Mesenchymal stem cell (in vitro differentiated cells and primary cell): ENCODE results near the gene PIGP.
"Not testable (repeated sequence)": the region's sequence is repeated elsewhere in the genome, so short reads cannot be mapped to it uniquely, and the experiment has no call there.

Experiments used
- DNase-seq: peaks from one replicate; pipeline ENCODE4 v3.0.0-alpha.2; 2013
- H2AFZ ChIP-seq: one replicate; pipeline ENCODE4 v1.6.1; 2013; ENCODE audit warnings: low read depth, mild to moderate bottlenecking, control low read depth, inconsistent platforms, low read length, moderate library complexity
- H2AK5ac ChIP-seq: 2 replicates; pipeline ENCODE4 v1.6.1; 2013; ENCODE audit warnings: low read length, moderate library complexity, mild to moderate bottlenecking, inconsistent platforms; ENCODE audit not compliant: severe bottlenecking
- H2BK120ac ChIP-seq: one replicate; pipeline ENCODE4 v1.6.1; 2013; ENCODE audit warnings: low read depth, mild to moderate bottlenecking, inconsistent platforms, low read length, moderate library complexity
- H2BK12ac ChIP-seq, 2 experiments: one replicate each; pipeline ENCODE4 v1.6.1; 2013; ENCODE audit warnings: inconsistent platforms in 2 of 2, low read length in 2 of 2, mild to moderate bottlenecking in 2 of 2, moderate library complexity in 2 of 2, control low read depth in 1 of 2
- H2BK15ac ChIP-seq: one replicate; pipeline ENCODE4 v1.6.1; 2013; ENCODE audit warnings: mild to moderate bottlenecking, low read depth, inconsistent platforms; ENCODE audit not compliant: poor library complexity, severe bottlenecking
- H2BK5ac ChIP-seq: 2 replicates; pipeline ENCODE4 v1.6.1; 2013; ENCODE audit warnings: low read depth, mild to moderate bottlenecking, low read length, control low read depth, inconsistent platforms; ENCODE audit not compliant: poor library complexity, severe bottlenecking
- H3K14ac ChIP-seq, 2 experiments: one replicate each; pipeline ENCODE4 v1.6.1; 2013; ENCODE audit warnings: inconsistent platforms in 2 of 2, low read length in 2 of 2, control low read depth in 1 of 2, mild to moderate bottlenecking in 1 of 2, moderate library complexity in 1 of 2
- H3K18ac ChIP-seq, 2 experiments: one replicate each; pipeline ENCODE4 v1.6.1; 2013; ENCODE audit warnings: inconsistent platforms in 2 of 2, low read length in 2 of 2, control low read depth in 1 of 2, low read depth in 1 of 2, mild to moderate bottlenecking in 1 of 2
- H3K23ac ChIP-seq, 2 experiments: one replicate each; pipeline ENCODE4 v1.6.1; 2013; ENCODE audit warnings: inconsistent platforms in 2 of 2, low read length in 2 of 2, mild to moderate bottlenecking in 2 of 2, moderate library complexity in 2 of 2, control low read depth in 1 of 2
- H3K27ac ChIP-seq: 2 replicates; pipeline ENCODE4 v1.5.1; 2013; ENCODE audit warnings: mild to moderate bottlenecking, moderate library complexity, low read length, control low read depth, inconsistent platforms; ENCODE audit not compliant: poor library complexity, severe bottlenecking
- H3K27me3 ChIP-seq, 2 experiments: 2 replicates each; pipeline versions ENCODE4 v1.6.1 to v1.7.0; 2013; ENCODE audit warnings: low read length in 2 of 2, mild to moderate bottlenecking in 2 of 2, moderate library complexity in 2 of 2, control low read depth in 1 of 2, inconsistent platforms in 1 of 2; ENCODE audit not compliant: control insufficient read depth in 1 of 2, insufficient read depth in 1 of 2
- H3K36me3 ChIP-seq, 2 experiments: 2 replicates each; pipeline versions ENCODE4 v1.6.1 to v1.7.0; 2013; ENCODE audit warnings: low read length in 2 of 2, control low read depth in 1 of 2, inconsistent platforms in 1 of 2, low read depth in 1 of 2, mild to moderate bottlenecking in 1 of 2; ENCODE audit not compliant: insufficient read depth in 2 of 2, control insufficient read depth in 1 of 2
- H3K4ac ChIP-seq, 2 experiments: one replicate each; pipeline ENCODE4 v1.6.1; 2013; ENCODE audit warnings: inconsistent platforms in 2 of 2, low read length in 2 of 2, mild to moderate bottlenecking in 2 of 2, moderate library complexity in 2 of 2, control low read depth in 1 of 2, low read depth in 1 of 2
- H3K4me1 ChIP-seq: 2 replicates; pipeline ENCODE4 v1.6.1; 2013; ENCODE audit warnings: low read depth, low read length, control low read depth; ENCODE audit not compliant: control insufficient read depth, insufficient read depth
- H3K4me2 ChIP-seq: 2 replicates; pipeline ENCODE4 v1.6.1; 2013; ENCODE audit warnings: low read length, mild to moderate bottlenecking, inconsistent platforms; ENCODE audit not compliant: poor library complexity, severe bottlenecking
- H3K4me3 ChIP-seq, 2 experiments: 2 replicates each; pipeline versions ENCODE4 v1.5.1 to v1.7.0; 2013; ENCODE audit warnings: low read length in 2 of 2, mild to moderate bottlenecking in 2 of 2, control low read depth in 1 of 2, low read depth in 1 of 2; ENCODE audit not compliant: insufficient read depth in 1 of 2
- H3K79me1 ChIP-seq: replicated peaks from 2 replicates; pipeline ENCODE4 v1.6.1; 2013; ENCODE audit warnings: mild to moderate bottlenecking, control low read depth, low read length, inconsistent platforms; ENCODE audit not compliant: poor library complexity, severe bottlenecking
- H3K9ac ChIP-seq: 2 replicates; pipeline ENCODE4 v1.7.0; 2013; ENCODE audit warnings: mild to moderate bottlenecking, low read length, moderate library complexity
- H3K9me3 ChIP-seq: 2 replicates; pipeline ENCODE4 v1.7.0; 2013; ENCODE audit warnings: mild to moderate bottlenecking, low read length; ENCODE audit not compliant: control insufficient read depth
- H4K8ac ChIP-seq: one replicate; pipeline ENCODE4 v1.6.1; 2013; ENCODE audit warnings: inconsistent platforms, mild to moderate bottlenecking, low read length, moderate library complexity
- H4K91ac ChIP-seq: one replicate; pipeline ENCODE4 v1.6.1; 2013; ENCODE audit warnings: mild to moderate bottlenecking, low read length, inconsistent platforms
- WGBS: methylation state at CpG from one replicate; pipeline ENCODE4 v1.1.7; 2013; ENCODE audit warnings: mixed read lengths; 5-methylcytosine and 5-hydroxymethylcytosine counted together

Gene PIGP

DNA sequence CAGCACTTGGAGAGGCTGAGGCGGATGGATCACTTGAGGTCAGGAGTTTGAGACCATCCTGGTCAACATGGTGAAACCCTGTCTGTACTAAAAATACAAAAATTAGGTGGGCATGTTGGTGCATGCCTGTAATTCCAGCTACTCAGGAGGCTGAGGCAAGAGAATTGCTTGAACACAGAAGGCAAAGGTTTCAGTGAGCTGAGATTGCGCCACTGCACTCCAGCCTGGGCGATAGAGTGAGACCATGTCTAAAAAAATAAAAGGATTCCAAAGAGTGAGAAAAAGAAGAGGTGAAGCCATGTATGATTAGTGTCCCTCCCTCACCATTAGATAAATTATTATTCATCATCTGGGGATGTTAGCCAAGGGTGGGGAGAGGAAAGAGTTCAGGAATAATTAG is 29.9 kb upstream of the PIGP start:
- peaks cover 27% of the 10 kb centered on the region for H3K79me1 ChIP-seq
- not testable (repeated sequence) for H3K9me3 ChIP-seq, H3K18ac ChIP-seq, H3K9ac ChIP-seq, H3K14ac ChIP-seq, DNase-seq, H3K4me2 ChIP-seq, H2BK12ac ChIP-seq, H2BK120ac ChIP-seq, H4K91ac ChIP-seq, H3K27me3 ChIP-seq, H3K4me1 ChIP-seq, H2AFZ ChIP-seq, H2BK15ac ChIP-seq, H4K8ac ChIP-seq, H2BK5ac ChIP-seq, H2AK5ac ChIP-seq, H3K4ac ChIP-seq, H3K23ac ChIP-seq, H3K4me3 ChIP-seq
- H3K36me3 ChIP-seq, result peaks cover 10 to 33% of the 10 kb centered on the region in 2 experiments
- WGBS, result 99% methylated on average over 2 of the region's 3 CpGs
- H3K27ac ChIP-seq, result peak overlapping the region; percentile 88

DNA sequence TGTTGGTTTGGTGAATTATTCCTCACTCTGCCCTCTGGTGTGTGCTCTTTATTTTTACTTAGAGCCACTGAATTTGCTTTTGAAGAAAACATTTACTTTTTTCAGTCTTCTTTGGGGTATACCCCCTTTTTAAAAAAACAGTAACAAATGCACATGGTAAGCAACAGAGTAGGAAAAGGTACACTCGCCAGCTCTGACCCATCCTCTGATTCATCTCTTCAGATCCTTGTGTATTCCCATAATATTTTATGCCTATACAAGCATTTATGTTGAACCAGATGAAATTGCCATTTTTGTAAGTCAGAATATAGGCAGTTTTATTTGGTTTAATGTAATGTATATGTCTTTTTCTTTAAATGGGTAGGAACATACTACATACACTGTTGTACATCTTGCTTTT is 28.5 kb upstream of the PIGP start:
- H3K9ac ChIP-seq, result no peak overlapping the region
- no peak overlapping the region for H4K8ac ChIP-seq
- peaks cover 23% of the 10 kb centered on the region for H3K79me1 ChIP-seq
- no CpG with 5 or more reads among the region's 1 CpG for WGBS
- peaks cover 2% of the 10 kb centered on the region for H3K4me1 ChIP-seq
- DNase-seq, result peak; percentile 26
- no peak overlapping the region for H3K27ac ChIP-seq
- no peak overlapping the region for H3K4ac ChIP-seq
- no peak overlapping the region for H2BK15ac ChIP-seq
- no peak overlapping the region for H3K4me2 ChIP-seq
- H2BK5ac ChIP-seq, result no peak overlapping the region
- H3K23ac ChIP-seq, result no peak overlapping the region
- H2BK12ac ChIP-seq, result no peak overlapping the region
- no peak overlapping the region for H3K18ac ChIP-seq
- H2BK120ac ChIP-seq, result no peak overlapping the region
- no peak overlapping the region for H3K14ac ChIP-seq
- H2AK5ac ChIP-seq, result no peak overlapping the region
- H3K27me3 ChIP-seq, result no peaks in the 10 kb centered on the region
- H3K9me3 ChIP-seq, result no peaks in the 10 kb centered on the region
- H3K36me3 ChIP-seq, result peaks cover 10 to 47% of the 10 kb centered on the region in 2 experiments
- H4K91ac ChIP-seq, result no peak overlapping the region
- no peak overlapping the region for H3K4me3 ChIP-seq
- no peak overlapping the region for H2AFZ ChIP-seq

GRCh38 chr21:37100316-37100715 is 27.4 kb upstream of the PIGP start:
- H3K79me1 ChIP-seq, result peaks cover 25% of the 10 kb centered on the region

DNA sequence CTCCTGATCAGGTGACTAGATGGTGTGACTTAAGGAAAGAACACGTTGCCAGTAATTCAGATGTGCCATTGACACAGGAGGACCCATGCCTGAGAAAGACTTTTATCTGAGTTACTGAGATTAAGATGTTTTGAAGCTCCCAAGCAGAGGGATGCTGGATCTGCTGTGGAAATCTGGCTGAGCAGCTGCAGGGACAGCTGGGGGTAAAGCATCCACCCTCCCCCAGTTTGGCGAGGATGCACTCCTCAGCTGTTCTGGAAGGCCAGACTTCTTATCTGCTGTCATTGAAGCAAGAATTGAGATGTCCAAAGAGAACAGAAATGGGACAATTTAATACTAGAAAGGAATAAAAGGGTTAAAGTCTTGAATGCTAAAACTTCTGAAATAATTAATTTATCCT is 25.9 kb upstream of the PIGP start:
- Histone ChIP-seq H3K79me1 (peaks cover 17% of the 10 kb centered on the region), H4K8ac (no peak overlapping the region), H2BK12ac (no peak overlapping the region), H3K9ac (no peak overlapping the region), H2AFZ (no peak overlapping the region), H3K4me1 (peaks cover 2% of the 10 kb centered on the region), H3K4me3 (no peak overlapping the region), H3K4me2 (no peak overlapping the region), H2BK15ac (no peak overlapping the region), H3K27ac (no peak overlapping the region), H3K23ac (no peak overlapping the region), H3K36me3 (peaks cover 16 to 67% of the 10 kb centered on the region in 2 experiments), H3K18ac (no peak overlapping the region), H3K9me3 (no peaks in the 10 kb centered on the region), H2BK120ac (no peak overlapping the region), H2BK5ac (no peak overlapping the region), H3K4ac (no peak overlapping the region), H3K14ac (no peak overlapping the region), H3K27me3 (no peaks in the 10 kb centered on the region), H4K91ac (no peak overlapping the region), H2AK5ac (no peak overlapping the region)
- 96% methylated on average over 2 of the region's 2 CpGs for WGBS
- DNase-seq, result no peak

More at GRCh38 chr21:37100316-37100715, 27.4 kb upstream of the PIGP start:
- no peak overlapping the region for H4K8ac ChIP-seq
- 96% methylated on average over 5 of the region's 6 CpGs for WGBS
- no peak overlapping the region for H3K4me3 ChIP-seq
- H2AFZ ChIP-seq, result no peak overlapping the region
- no peak overlapping the region for H3K14ac ChIP-seq
- no peak overlapping the region for H3K27ac ChIP-seq
- H3K18ac ChIP-seq, result no peak overlapping the region
- no peak overlapping the region for H3K9ac ChIP-seq
- no peak overlapping the region for H4K91ac ChIP-seq
- H3K36me3 ChIP-seq, result peaks cover 13 to 57% of the 10 kb centered on the region in 2 experiments
- no peak overlapping the region for H2BK15ac ChIP-seq
- H3K4me2 ChIP-seq, result no peak overlapping the region
- no peak overlapping the region for H3K4ac ChIP-seq
- H2AK5ac ChIP-seq, result no peak overlapping the region
- no peaks in the 10 kb centered on the region for H3K9me3 ChIP-seq
- no peak for DNase-seq
- no peaks in the 10 kb centered on the region for H3K27me3 ChIP-seq
- peaks cover 2% of the 10 kb centered on the region for H3K4me1 ChIP-seq
- H2BK12ac ChIP-seq, result no peak overlapping the region
- H3K23ac ChIP-seq, result no peak overlapping the region
- no peak overlapping the region for H2BK5ac ChIP-seq
- H2BK120ac ChIP-seq, result no peak overlapping the region
